GM12878 (cell line): ENCODE data around the gene LRRC74B.

ENCODE experiments used
- CTCF ChIP-seq, 3 experiments: IDR thresholded peaks in 2 of 3; conservative IDR thresholded peaks in 1 of 3; 2 replicates each; pipeline ENCODE4 v1.5.1; 2011; ENCODE audit warnings: low read depth in 3 of 3, low read length in 3 of 3, mild to moderate bottlenecking in 3 of 3, control low read depth in 2 of 3, moderate library complexity in 2 of 3, inconsistent platforms in 1 of 3, mixed read lengths in 1 of 3; ENCODE audit not compliant: control insufficient read depth in 2 of 3, insufficient read depth in 1 of 3; ENCODE audit errors: extremely low read depth in 1 of 3
- NR2C2 ChIP-seq: IDR thresholded peaks from 2 replicates; pipeline ENCODE4 v1.6.1; 2011; ENCODE audit warnings: borderline replicate concordance, low read depth; ENCODE audit not compliant: control insufficient read depth, insufficient read length
- PBX3 ChIP-seq: IDR thresholded peaks from 2 replicates; pipeline ENCODE4 v1.6.1; 2011; ENCODE audit warnings: mild to moderate bottlenecking, low read depth, low read length, moderate library complexity; ENCODE audit not compliant: insufficient replicate concordance
- RAD21 ChIP-seq: IDR thresholded peaks from 2 replicates; pipeline ENCODE4 v1.6.1; 2011; ENCODE audit warnings: mild to moderate bottlenecking, low read depth, low read length, moderate library complexity; ENCODE audit not compliant: insufficient read depth
- ZNF592 ChIP-seq: fragments of 450-650 bp; IDR thresholded peaks from 2 replicates; pipeline ENCODE4 v1.6.1; 2017; ENCODE audit warnings: mild to moderate bottlenecking, moderate library complexity
- TF ChIP-seq, protein P1 (sequence below): IDR thresholded peaks from 2 replicates; pipeline ENCODE4 v1.6.1; 2011; ENCODE audit warnings: low read depth, low read length, improper control_type of control experiment, borderline replicate concordance

GRCh38 chr22:21022507-21022906 is 23.2 kb upstream of the LRRC74B start:
- TF ChIP-seq, protein P1, sequence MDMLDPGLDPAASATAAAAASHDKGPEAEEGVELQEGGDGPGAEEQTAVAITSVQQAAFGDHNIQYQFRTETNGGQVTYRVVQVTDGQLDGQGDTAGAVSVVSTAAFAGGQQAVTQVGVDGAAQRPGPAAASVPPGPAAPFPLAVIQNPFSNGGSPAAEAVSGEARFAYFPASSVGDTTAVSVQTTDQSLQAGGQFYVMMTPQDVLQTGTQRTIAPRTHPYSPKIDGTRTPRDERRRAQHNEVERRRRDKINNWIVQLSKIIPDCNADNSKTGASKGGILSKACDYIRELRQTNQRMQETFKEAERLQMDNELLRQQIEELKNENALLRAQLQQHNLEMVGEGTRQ = no peak
- TF ChIP-seq ZNF592 (no peak), RAD21 (no peak), PBX3 (no peak), CTCF (IDR thresholded peaks at IDR 0.05 in 2 of 3, conservative IDR thresholded peaks at IDR 0.05 in 1 of 3; ENCODE audit: control insufficient read depth in 2 of 3, extremely low read depth in 1 of 3, insufficient read depth in 1 of 3, low read depth in 3 of 3, low read length in 3 of 3) (no peak), NR2C2 (no peak)
